Hematopoietic multipotent progenitor cell (in vitro differentiated cells): ENCODE measurements around the gene TEDC2. TPM values are rescaled to one million over a fixed set of nuclear protein-coding genes. Genes with fewer than 3 reads are reported as not detected.

ENCODE experiments used
- DNase-seq, 3 donors: peaks; one replicate each; pipeline ENCODE4 v3.0.0-alpha.2; 2011 to 2015; ENCODE audit warnings: low read depth in 2 of 3, low spot score in 2 of 3
- small RNA-seq: library from RNA; depleted of rRNA; stranded (forward); fragments of <200 nt; gene quantifications from one replicate; pipeline ENCODE3, GENCODE V24; 2012
- total RNA-seq: library from RNA; depleted of rRNA; stranded (reverse); fragments of >200 nt; gene quantifications from one replicate; pipeline ENCODE4 v1.2.3, GENCODE V29; 2012

Gene TEDC2
- total RNA-seq, 1 donor: 6.2 TPM

- no peak for DNase-seq
Observed at GRCh38 chr16:2508722-2509400, 49.0 kb downstream of the TEDC2 start.

GRCh38 chr16:2511128-2511800 lies 51.4 kb downstream of the TEDC2 start:
- DNase-seq: no peak

GRCh38 chr16:2511996-2512734 lies 52.3 kb downstream of the TEDC2 start:
- DNase-seq: no peak

GRCh38 chr16:2512735-2513404 lies 53.0 kb downstream of the TEDC2 start:
- peak in 2 of 3 donors; percentile 55 to 65 for DNase-seq

- peak; percentile 91 to 94 (median 91) for DNase-seq
Observed at GRCh38 chr16:2513405-2514332, 53.8 kb downstream of the TEDC2 start, which contains the start of gene ATP6V0C. TSS of gene ATP6V0C (plus strand) at chr16:2513952. CDS start at chr16:2514104, 152 bp downstream.

Small RNA genes within 50 kb of the gene (small RNA-seq; reads per million reads assigned to genes)
- gene MIR6768: not detected

Other genes starting within 250 kb of the TEDC2 start
- 1.3 TPM for gene BRICD5, start 249.2 kb upstream of the TEDC2 start, total RNA-seq
- 12.9 TPM for gene PGP, start 245.3 kb upstream of the TEDC2 start, total RNA-seq
- gene E4F1, start 236.5 kb upstream of the TEDC2 start, total RNA-seq: 52.0 TPM
- 0.54 TPM for gene DNASE1L2, start 223.7 kb upstream of the TEDC2 start, total RNA-seq
- 53.9 TPM for gene ECI1, start 208.5 kb upstream of the TEDC2 start, total RNA-seq
- gene RNPS1, start 192.0 kb upstream of the TEDC2 start, total RNA-seq: 144 TPM
- gene ABCA3, start 119.4 kb upstream of the TEDC2 start, total RNA-seq: 8.1 TPM
- gene CCNF, start 30.7 kb upstream of the TEDC2 start, total RNA-seq: 4.8 TPM
- under 0.01 TPM for gene NTN3, start 11.2 kb downstream of the TEDC2 start, total RNA-seq
- gene TBC1D24, start 15.0 kb downstream of the TEDC2 start, total RNA-seq: 21.5 TPM
- 80.8 TPM for gene ATP6V0C, start 53.8 kb downstream of the TEDC2 start, total RNA-seq
- 41.5 TPM for gene AMDHD2, start 60.3 kb downstream of the TEDC2 start, total RNA-seq
- 0.27 TPM for gene CEMP1, start 71.3 kb downstream of the TEDC2 start, total RNA-seq
- 21.5 TPM for gene PDPK1, start 77.9 kb downstream of the TEDC2 start, total RNA-seq
- gene KCTD5, start 222.4 kb downstream of the TEDC2 start, total RNA-seq: 19.4 TPM